T-cell (primary cell): ENCODE measurements around the gene CRTAC1. TPM values are rescaled to one million over a fixed set of nuclear protein-coding genes. Genes with fewer than 3 reads are reported as not detected.

ENCODE experiments used
- ATAC-seq, 4 experiments: fragments of 200-7000 bp in 3 of 4; fragments of 150-1000 bp in 1 of 4; cut with Tn5 transposase; replicated peaks in 1 of 4; 1 replicate in 3 of 4; 2 replicates in 1 of 4; pipeline ENCODE4 v1.10.0; 2021; ENCODE audit warnings: moderate library complexity in 3 of 4, mild to moderate bottlenecking in 2 of 4, moderate number of reproducible peaks in 1 of 4
- CTCF ChIA-PET, 2 donors: fragments of 300-600 bp; sonication (Branson Sonifier 250); formaldehyde crosslinking; loops; one replicate each; lab custom pipeline; 2022; ENCODE audit warnings: antibody characterized with exemption in 2 of 2; lab: Charles Lee
- POLR2A ChIA-PET, 2 donors: fragments of 300-600 bp; sonication (Branson Sonifier 250); formaldehyde crosslinking; loops; one replicate each; lab custom pipeline; 2022; ENCODE audit warnings: antibody characterized with exemption in 2 of 2; lab: Charles Lee
- DNase-seq, 35 experiments: peaks; one replicate each; pipeline versions ENCODE4 v3.0.0 to v3.0.0-alpha.2; 2013 to 2023
- H3K27ac ChIP-seq: one replicate; pipeline ENCODE4 v1.5.1; 2013; ENCODE audit warnings: low read length
- H3K27me3 ChIP-seq, 2 experiments: replicated peaks in 1 of 2; 1 replicate in 1 of 2; 2 replicates in 1 of 2; pipeline versions ENCODE4 v1.6.1 to v1.7.0; 2013; ENCODE audit warnings: low read length in 1 of 2, mixed read lengths in 1 of 2; ENCODE audit not compliant: control insufficient read depth in 2 of 2, insufficient read depth in 2 of 2; ENCODE audit errors: extremely low read depth in 1 of 2
- H3K36me3 ChIP-seq, 2 donors: 1 replicate in 1 of 2; 2 replicates in 1 of 2; pipeline versions ENCODE4 v1.6.1 to v1.7.0; 2013; ENCODE audit warnings: low read length in 1 of 2; ENCODE audit not compliant: control insufficient read depth in 2 of 2, insufficient read depth in 1 of 2; ENCODE audit errors: extremely low read depth in 1 of 2
- H3K4me1 ChIP-seq, 2 experiments: 1 replicate in 1 of 2; 2 replicates in 1 of 2; pipeline versions ENCODE4 v1.6.1 to v1.7.0; 2013; ENCODE audit warnings: low read length in 2 of 2, mixed read lengths in 1 of 2; ENCODE audit not compliant: insufficient read depth in 2 of 2, control insufficient read depth in 1 of 2; ENCODE audit errors: extremely low read depth in 1 of 2
- H3K4me3 ChIP-seq, 2 donors: 1 replicate in 1 of 2; 2 replicates in 1 of 2; pipeline versions ENCODE4 v1.5.1 to v1.7.0; 2013; ENCODE audit warnings: mild to moderate bottlenecking in 2 of 2, low read length in 1 of 2, moderate library complexity in 1 of 2; ENCODE audit not compliant: control insufficient read depth in 1 of 2; ENCODE audit errors: extremely low read depth in 1 of 2
- H3K9me3 ChIP-seq: 2 replicates; pipeline ENCODE4 v1.7.0; 2013
- H3K27ac Mint-ChIP-seq, 2 donors: one replicate each; pipeline ENCODE4 v1.8.0; 2020 to 2021; ENCODE audit warnings: mild to moderate bottlenecking in 2 of 2, mixed read lengths in 2 of 2
- H3K27me3 Mint-ChIP-seq, 2 donors: one replicate each; pipeline ENCODE4 v1.8.0; 2021 to 2022; ENCODE audit warnings: mixed read lengths in 2 of 2
- H3K36me3 Mint-ChIP-seq: one replicate; pipeline ENCODE4 v1.8.0; 2021; ENCODE audit warnings: mixed read lengths
- H3K4me1 Mint-ChIP-seq, 3 donors: one replicate each; pipeline ENCODE4 v1.8.0; 2020 to 2022; ENCODE audit warnings: mixed read lengths in 3 of 3, mild to moderate bottlenecking in 1 of 3
- H3K4me3 Mint-ChIP-seq, 3 donors: one replicate each; pipeline ENCODE4 v1.8.0; 2020 to 2022; ENCODE audit warnings: mild to moderate bottlenecking in 3 of 3, mixed read lengths in 3 of 3, moderate library complexity in 3 of 3
- H3K9me3 Mint-ChIP-seq, 3 donors: one replicate each; pipeline ENCODE4 v1.8.0; 2020 to 2022; ENCODE audit warnings: mixed read lengths in 3 of 3
- WGBS: methylation state at CpG from one replicate; pipeline ENCODE4 v1.1.5; 2013; ENCODE audit warnings: missing lambda C conversion rate; ENCODE audit not compliant: insufficient coverage; 5-methylcytosine and 5-hydroxymethylcytosine counted together
- total RNA-seq, 35 experiments: library from RNA in 6 of 35; stranded (reverse) in 6 of 35; fragments of 120-200 nt in 1 of 35; gene quantifications; one replicate each; pipeline versions ENCODE4 v1.2.1 to v1.2.4 and lab custom pipeline; 2013 to 2026

Gene CRTAC1
- total RNA-seq, 5 donors from 2014 or later (not counting 1 experiment from before 2014, with no cell fraction given), result 0.20 to 0.22 TPM; not detected in 3

- DNase-seq, result no peak
- ATAC-seq, result no peak
- CTCF ChIA-PET, result interaction anchor here in 1 of 2 donors (0.7 kb wide), 1 partner anchor 8 kb away, joined by 3 read pairs; no protein-coding TSS in a partner anchor
- POLR2A ChIA-PET, result no interaction called here
- H3K9me3 ChIP-seq, result no peaks in the 10 kb centered on the region
- no peak overlapping the region for H3K27ac ChIP-seq
- Mint-ChIP-seq H3K27me3 (no peaks in the 10 kb centered on the region), H3K36me3 (peaks cover 19% of the 10 kb centered on the region), H3K4me1 (peaks cover 9 to 22% (median 13%) of the 10 kb centered on the region in 3 donors), H3K4me3 (no peak overlapping the region), H3K9me3 (no peaks in the 10 kb centered on the region), H3K27ac (no peak overlapping the region)
- H3K4me3 ChIP-seq, result no peak overlapping the region
- H3K4me1 ChIP-seq, result peaks cover 0 to 6% of the 10 kb centered on the region in 2 experiments
- no peaks in the 10 kb centered on the region for H3K36me3 ChIP-seq
- H3K27me3 ChIP-seq, result no peaks in the 10 kb centered on the region
- WGBS, result 95% methylated on average over 2 of the region's 3 CpGs
Observed at GRCh38 chr10:97861097-97861750, 169.2 kb downstream of the CRTAC1 start.

DNA sequence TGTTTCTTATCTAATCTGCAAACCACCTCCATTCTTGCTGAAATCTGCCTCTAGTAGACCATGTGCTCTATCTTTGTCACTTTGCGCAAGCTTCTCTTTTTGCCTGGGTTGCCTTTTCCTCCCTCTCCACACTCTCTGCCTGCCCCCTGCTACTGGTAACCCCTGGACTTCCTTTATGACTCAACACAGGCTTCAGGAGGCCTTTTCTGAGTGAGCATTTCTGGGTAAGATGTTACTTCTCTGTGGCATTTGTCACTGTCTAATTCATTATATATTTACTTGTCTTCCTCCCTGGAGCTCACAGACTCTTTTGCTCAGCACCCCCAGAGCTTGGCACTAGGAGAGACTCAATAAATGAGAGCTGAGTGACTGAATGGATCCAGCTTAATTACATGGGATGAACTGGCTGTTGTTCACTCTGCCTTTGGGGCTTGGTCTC is 172.4 kb downstream of the CRTAC1 start:
- Mint-ChIP-seq H3K36me3 (peaks cover 14% of the 10 kb centered on the region), H3K27me3 (no peaks in the 10 kb centered on the region), H3K27ac (no peak overlapping the region), H3K4me1 (peaks cover 18 to 40% (median 19%) of the 10 kb centered on the region in 3 donors), H3K9me3 (no peaks in the 10 kb centered on the region), H3K4me3 (no peak overlapping the region)
- Histone ChIP-seq H3K27ac (no peak overlapping the region), H3K27me3 (no peaks in the 10 kb centered on the region), H3K9me3 (no peaks in the 10 kb centered on the region), H3K4me3 (no peak overlapping the region), H3K4me1 (peaks cover 0 to 13% of the 10 kb centered on the region in 2 experiments), H3K36me3 (no peaks in the 10 kb centered on the region)
- ATAC-seq, result peak in 1 of 4 experiments; percentile 35
- ChIA-PET POLR2A (interaction anchor here in 1 of 2 donors (0.5 kb wide), 1 partner anchor 401 kb away, joined by 9 read pairs; no protein-coding TSS in a partner anchor), CTCF (no interaction called here)
- 100% methylated on average over 1 of the region's 1 CpG for WGBS
- no peak for DNase-seq

DNA sequence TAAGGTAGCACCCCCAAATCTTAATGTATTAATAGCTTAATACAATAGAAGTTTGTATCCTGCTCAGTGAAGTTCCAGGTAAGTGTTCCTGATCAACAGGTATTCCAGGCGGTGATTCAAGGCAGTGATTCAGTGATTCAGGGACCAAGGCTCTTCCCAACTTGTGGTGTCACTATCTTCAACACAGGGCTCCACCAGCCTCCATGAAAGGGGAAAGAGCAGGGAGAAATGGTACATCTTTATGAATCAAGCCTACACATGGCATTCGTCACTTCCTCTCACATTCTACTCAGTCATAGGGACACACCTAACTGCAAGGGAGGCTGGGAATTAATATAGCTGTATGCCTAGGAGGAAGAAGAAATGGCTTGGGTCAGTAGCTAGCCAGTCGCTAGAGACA is 175.7 kb downstream of the CRTAC1 start:
- H3K27me3 Mint-ChIP-seq, result no peaks in the 10 kb centered on the region
- Histone ChIP-seq H3K27ac (no peak overlapping the region), H3K9me3 (no peaks in the 10 kb centered on the region), H3K27me3 (no peaks in the 10 kb centered on the region), H3K4me1 (peaks cover 20 to 41% of the 10 kb centered on the region in 2 experiments), H3K4me3 (no peak overlapping the region), H3K36me3 (no peaks in the 10 kb centered on the region)
- H3K4me3 Mint-ChIP-seq, result no peak overlapping the region
- no peak overlapping the region for H3K27ac Mint-ChIP-seq
- peaks cover 13% of the 10 kb centered on the region for H3K36me3 Mint-ChIP-seq
- no CpG with 5 or more reads among the region's 3 CpGs for WGBS
- no peak for ATAC-seq
- POLR2A ChIA-PET, result no interaction called here
- H3K4me1 Mint-ChIP-seq, result peaks cover 45 to 66% (median 47%) of the 10 kb centered on the region in 3 donors
- CTCF ChIA-PET, result no interaction called here
- H3K9me3 Mint-ChIP-seq, result no peaks in the 10 kb centered on the region
- DNase-seq, result no peak

GRCh38 chr10:97852840-97853405 is 177.5 kb downstream of the CRTAC1 start:
- Histone ChIP-seq H3K27me3 (no peaks in the 10 kb centered on the region), H3K9me3 (no peaks in the 10 kb centered on the region), H3K27ac (no peak overlapping the region), H3K36me3 (no peaks in the 10 kb centered on the region), H3K4me3 (no peak overlapping the region), H3K4me1 (peaks cover 23 to 49% of the 10 kb centered on the region in 2 experiments)
- no peak for DNase-seq
- H3K36me3 Mint-ChIP-seq, result peaks cover 9% of the 10 kb centered on the region
- H3K4me1 Mint-ChIP-seq, result peaks cover 45 to 63% (median 49%) of the 10 kb centered on the region in 3 donors
- ATAC-seq, result no peak
- no peaks in the 10 kb centered on the region for H3K9me3 Mint-ChIP-seq
- WGBS, result 100% methylated on average over 1 of the region's 4 CpGs
- no peaks in the 10 kb centered on the region for H3K27me3 Mint-ChIP-seq
- ChIA-PET CTCF (interaction anchor here in 1 of 2 donors (1.1 kb wide), 1 partner anchor 9 kb away, joined by 3 read pairs; no protein-coding TSS in a partner anchor), POLR2A (no interaction called here)
- H3K4me3 Mint-ChIP-seq, result peak overlapping the region in 1 of 3 donors; percentile 89
- H3K27ac Mint-ChIP-seq, result peak overlapping the region; percentile 8 to 44

DNA sequence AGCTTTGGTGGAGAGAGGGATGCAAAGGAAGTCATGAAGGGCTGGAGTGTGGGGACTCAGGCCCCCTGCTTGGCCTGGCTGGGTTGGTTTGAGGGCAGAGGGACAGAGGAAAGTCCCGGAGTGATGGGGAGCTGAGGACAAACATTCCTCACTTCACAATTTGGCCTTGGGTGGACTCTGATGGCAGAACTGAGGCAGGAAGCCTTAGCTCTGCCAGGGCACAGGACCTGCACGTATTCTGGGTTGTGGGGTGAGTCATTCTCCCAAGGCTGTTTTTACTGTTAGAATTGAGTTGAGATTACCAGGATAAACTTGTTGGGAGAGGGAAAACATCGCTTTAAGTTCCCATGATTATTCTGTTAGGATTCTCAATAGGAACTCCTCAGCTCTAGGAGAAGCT is 178.1 kb downstream of the CRTAC1 start:
- ChIA-PET CTCF (interaction anchor here in 1 of 2 donors (0.6 kb wide), 1 partner anchor 166 kb away, joined by 6 read pairs; no protein-coding TSS in a partner anchor), POLR2A (interaction anchor here in 1 of 2 donors (0.6 kb wide), 1 partner anchor 196 kb away, joined by 4 read pairs; no protein-coding TSS in a partner anchor)
- Mint-ChIP-seq H3K4me3 (peak overlapping the region; percentile 83 to 90 (median 89)), H3K27ac (peak overlapping the region; percentile 44 to 82), H3K36me3 (peaks cover 9% of the 10 kb centered on the region), H3K4me1 (peaks cover 43 to 58% (median 46%) of the 10 kb centered on the region in 3 donors), H3K9me3 (no peaks in the 10 kb centered on the region), H3K27me3 (no peaks in the 10 kb centered on the region)
- no peaks in the 10 kb centered on the region for H3K36me3 ChIP-seq
- no peaks in the 10 kb centered on the region for H3K9me3 ChIP-seq
- no peak overlapping the region for H3K4me3 ChIP-seq
- peaks cover 23 to 47% of the 10 kb centered on the region in 2 experiments for H3K4me1 ChIP-seq
- WGBS, result 44% methylated on average over 2 of the region's 3 CpGs
- no peak overlapping the region for H3K27ac ChIP-seq
- DNase-seq, result no peak
- H3K27me3 ChIP-seq, result no peaks in the 10 kb centered on the region
- ATAC-seq, result no peak

- H3K27ac ChIP-seq, result no peak overlapping the region
- DNase-seq (peak in 21 of 35 experiments; percentile 13 to 53 (median 21)), ATAC-seq (peak; percentile 59 to 66 (median 63))
- peaks cover 43 to 53% (median 46%) of the 10 kb centered on the region in 3 donors for H3K4me1 Mint-ChIP-seq
- H3K4me3 Mint-ChIP-seq, result peak overlapping the region; percentile 83 to 90 (median 89)
- no peaks in the 10 kb centered on the region for H3K9me3 Mint-ChIP-seq
- H3K27ac Mint-ChIP-seq, result peak overlapping the region; percentile 58 to 82
- H3K27me3 Mint-ChIP-seq, result no peaks in the 10 kb centered on the region
- POLR2A ChIA-PET, result no interaction called here
- H3K4me3 ChIP-seq, result peak overlapping the region in 1 of 2 donors; percentile 29
- H3K36me3 Mint-ChIP-seq, result peaks cover 9% of the 10 kb centered on the region
- H3K27me3 ChIP-seq, result no peaks in the 10 kb centered on the region
- H3K36me3 ChIP-seq, result no peaks in the 10 kb centered on the region
- WGBS, result 34% methylated on average over 4 of the region's 7 CpGs
- CTCF ChIA-PET, result interaction anchor here in 1 of 2 donors (0.6 kb wide), 2 partner anchors 169 to 1165 kb away, joined by 3 to 4 read pairs; no protein-coding TSS in a partner anchor
- no peaks in the 10 kb centered on the region for H3K9me3 ChIP-seq
- peaks cover 23 to 47% of the 10 kb centered on the region in 2 experiments for H3K4me1 ChIP-seq
Observed at GRCh38 chr10:97851341-97852001, 178.9 kb downstream of the CRTAC1 start.
